ENCODE data around the gene AZU1. TPM values are rescaled to one million over a fixed set of nuclear protein-coding genes. Genes with fewer than 3 reads are reported as not detected.

The AZU1 gene, protein sequence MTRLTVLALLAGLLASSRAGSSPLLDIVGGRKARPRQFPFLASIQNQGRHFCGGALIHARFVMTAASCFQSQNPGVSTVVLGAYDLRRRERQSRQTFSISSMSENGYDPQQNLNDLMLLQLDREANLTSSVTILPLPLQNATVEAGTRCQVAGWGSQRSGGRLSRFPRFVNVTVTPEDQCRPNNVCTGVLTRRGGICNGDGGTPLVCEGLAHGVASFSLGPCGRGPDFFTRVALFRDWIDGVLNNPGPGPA
- under 1 TPM in 1 of 2 donors, not detected in 1; 0.19 TPM for total RNA-seq

DNA sequence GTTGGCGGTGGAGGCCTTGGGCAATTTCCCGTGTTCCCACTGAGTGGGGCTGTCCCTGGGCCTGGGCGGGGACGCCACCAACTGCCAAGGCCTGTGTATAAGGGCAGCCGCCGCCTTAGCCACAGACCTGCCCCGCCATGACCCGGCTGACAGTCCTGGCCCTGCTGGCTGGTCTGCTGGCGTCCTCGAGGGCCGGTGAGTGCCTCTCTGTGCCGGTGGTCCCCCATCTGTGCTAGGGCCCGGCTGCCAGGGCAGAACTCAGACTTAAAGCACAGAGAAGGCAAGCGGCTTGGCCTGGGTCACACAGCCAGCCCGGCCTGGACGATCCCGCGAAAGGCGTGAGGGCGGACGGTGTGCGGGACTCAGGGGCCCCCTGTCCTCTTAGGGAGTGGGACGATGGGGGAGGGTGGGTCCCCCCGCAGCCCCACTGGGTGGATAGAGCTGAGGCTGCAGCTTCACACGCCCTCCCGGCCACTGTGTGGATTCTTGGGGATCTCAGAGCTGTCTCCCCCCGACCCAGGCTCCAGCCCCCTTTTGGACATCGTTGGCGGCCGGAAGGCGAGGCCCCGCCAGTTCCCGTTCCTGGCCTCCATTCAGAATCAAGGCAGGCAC, at the start of gene AZU1:
Gene AZU1, plus strand, starts transcription at position 128 of the 612 bp plus-strand sequence. Its CDS starts 10 bp downstream, at position 138.
- H3K4me3 Mint-ChIP-seq: no peak within 1 kb of the TSS
- no peak for ATAC-seq (replicated peaks)
- no peak within 1 kb of the TSS for H3K27ac Mint-ChIP-seq
- no peaks in the 10 kb centered on the region for H3K4me1 Mint-ChIP-seq
- H3K9me3 Mint-ChIP-seq: no peaks in the 10 kb centered on the region
- H3K27me3 Mint-ChIP-seq: no peaks in the 10 kb centered on the region
- no peaks in the 10 kb centered on the region for H3K36me3 Mint-ChIP-seq (ENCODE audit: low read depth)

GRCh38 chr19:778910-779653, 48.6 kb upstream of the AZU1 start:
- Mint-ChIP-seq H3K4me1 (no peaks in the 10 kb centered on the region), H3K27me3 (no peaks in the 10 kb centered on the region), H3K27ac (no peak overlapping the region), H3K9me3 (no peaks in the 10 kb centered on the region), H3K36me3 (ENCODE audit: low read depth) (no peaks in the 10 kb centered on the region), H3K4me3 (no peak overlapping the region)
- ATAC-seq (replicated peaks): no peak

DNA sequence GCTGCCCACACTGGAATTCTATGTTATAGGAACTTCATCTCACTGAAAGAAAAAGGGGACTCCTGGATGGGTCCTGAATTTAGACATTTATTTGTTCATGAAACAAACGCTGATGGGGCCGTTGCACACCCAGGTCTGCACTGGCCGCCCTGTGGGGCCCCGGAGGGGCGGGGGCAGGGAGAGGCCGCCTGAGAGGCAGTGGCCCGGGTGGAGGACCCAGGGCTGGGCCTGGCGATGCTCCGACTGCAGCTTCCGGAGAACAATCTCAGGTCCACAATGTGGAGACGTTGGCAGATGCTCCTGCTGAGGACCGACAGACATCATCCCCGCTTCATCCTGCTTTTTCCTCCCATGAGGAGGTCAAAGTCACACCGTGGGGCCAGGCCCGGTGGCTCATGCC, 46.7 kb upstream of the AZU1 start:
- Mint-ChIP-seq H3K9me3 (no peaks in the 10 kb centered on the region), H3K27me3 (no peaks in the 10 kb centered on the region), H3K27ac (no peak overlapping the region), H3K36me3 (ENCODE audit: low read depth) (no peaks in the 10 kb centered on the region), H3K4me1 (no peaks in the 10 kb centered on the region), H3K4me3 (no peak overlapping the region)
- no peak for ATAC-seq (replicated peaks)

DNA sequence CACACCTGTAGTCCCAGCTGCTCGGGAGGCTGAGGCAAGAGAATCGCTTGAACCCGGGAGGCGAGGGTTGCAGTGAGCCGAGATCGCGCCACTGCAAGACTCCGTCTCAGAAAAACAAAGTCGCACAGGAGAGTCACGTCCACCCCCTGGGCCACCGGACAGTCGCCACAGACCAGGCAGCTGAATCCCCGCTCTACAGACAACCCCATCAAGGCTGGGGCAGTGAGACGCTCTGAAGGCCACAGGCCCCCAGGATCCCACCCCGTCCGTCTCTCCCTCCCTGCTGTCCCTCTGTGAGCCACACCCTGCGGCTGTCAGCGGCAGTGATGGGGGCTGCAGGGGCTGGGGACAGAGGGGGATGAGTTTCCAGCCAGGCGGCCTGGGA, 45.8 kb upstream of the AZU1 start:
- ATAC-seq (replicated peaks): no peak
- no peak overlapping the region for H3K4me3 Mint-ChIP-seq

DNA sequence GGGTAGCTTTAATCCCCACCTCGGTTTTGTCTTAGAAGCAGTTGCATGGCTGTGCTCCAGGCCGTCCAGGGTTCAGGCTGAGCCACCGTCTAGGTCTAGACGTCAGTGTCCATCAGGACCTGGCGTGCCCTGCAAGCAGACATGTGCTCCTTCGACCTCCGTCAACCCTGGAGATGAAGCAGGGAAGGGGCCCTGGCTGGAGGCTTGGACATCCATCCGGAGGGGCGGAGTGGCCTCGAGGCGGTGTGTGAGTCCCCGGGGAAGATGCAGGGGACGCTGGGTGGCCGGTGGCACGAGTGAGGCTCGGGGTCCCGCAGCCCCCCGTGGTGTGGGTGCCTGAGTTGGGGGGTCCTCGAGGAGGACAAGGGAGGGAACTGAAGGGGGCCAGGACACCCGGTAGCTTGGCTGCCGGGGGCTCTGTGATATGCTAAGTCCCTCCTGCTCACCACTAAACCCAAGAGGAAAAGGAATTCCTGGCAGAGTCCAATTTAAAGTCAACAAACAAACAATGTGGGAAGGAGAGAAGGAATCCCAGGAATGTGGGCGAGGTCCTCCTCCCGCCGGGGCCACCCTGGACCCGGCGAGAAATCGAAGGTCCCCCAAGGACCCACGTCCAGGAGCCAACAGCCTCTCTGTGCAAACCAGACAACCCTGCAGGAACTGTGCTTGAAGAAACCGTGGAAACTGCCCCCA, 45.3 kb upstream of the AZU1 start:
- Mint-ChIP-seq H3K4me1 (no peaks in the 10 kb centered on the region), H3K36me3 (ENCODE audit: low read depth) (no peaks in the 10 kb centered on the region), H3K4me3 (no peak overlapping the region), H3K27ac (no peak overlapping the region), H3K27me3 (no peaks in the 10 kb centered on the region), H3K9me3 (no peaks in the 10 kb centered on the region)
- ATAC-seq (replicated peaks): no peak

More for the DNA sequence above, 45.8 kb upstream of the AZU1 start:
- no peaks in the 10 kb centered on the region for H3K27me3 Mint-ChIP-seq
- no peaks in the 10 kb centered on the region for H3K4me1 Mint-ChIP-seq
- H3K9me3 Mint-ChIP-seq: no peaks in the 10 kb centered on the region
- no peaks in the 10 kb centered on the region for H3K36me3 Mint-ChIP-seq (ENCODE audit: low read depth)
- no peak overlapping the region for H3K27ac Mint-ChIP-seq

- no peak overlapping the region for H3K27ac Mint-ChIP-seq
- no peak for ATAC-seq (replicated peaks)
- H3K9me3 Mint-ChIP-seq: no peaks in the 10 kb centered on the region
- H3K36me3 Mint-ChIP-seq (ENCODE audit: low read depth): no peaks in the 10 kb centered on the region
- H3K4me3 Mint-ChIP-seq: no peak overlapping the region
- no peaks in the 10 kb centered on the region for H3K4me1 Mint-ChIP-seq
- H3K27me3 Mint-ChIP-seq: no peaks in the 10 kb centered on the region
Observed at GRCh38 chr19:782878-783668, 44.6 kb upstream of the AZU1 start.

- Mint-ChIP-seq H3K27ac (no peak overlapping the region), H3K9me3 (no peaks in the 10 kb centered on the region), H3K4me1 (no peaks in the 10 kb centered on the region), H3K4me3 (no peak overlapping the region), H3K36me3 (ENCODE audit: low read depth) (no peaks in the 10 kb centered on the region), H3K27me3 (no peaks in the 10 kb centered on the region)
- no peak for ATAC-seq (replicated peaks)
Observed at GRCh38 chr19:784541-784940, 43.1 kb upstream of the AZU1 start.

- H3K4me3 Mint-ChIP-seq: no peak overlapping the region
- no peaks in the 10 kb centered on the region for H3K36me3 Mint-ChIP-seq (ENCODE audit: low read depth)
- no peaks in the 10 kb centered on the region for H3K9me3 Mint-ChIP-seq
- no peak overlapping the region for H3K27ac Mint-ChIP-seq
- H3K27me3 Mint-ChIP-seq: no peaks in the 10 kb centered on the region
- no peaks in the 10 kb centered on the region for H3K4me1 Mint-ChIP-seq
- ATAC-seq (replicated peaks): no peak
Observed at GRCh38 chr19:787536-787935, 40.1 kb upstream of the AZU1 start.

GRCh38 chr19:788686-788982, 39.0 kb upstream of the AZU1 start:
- no peak for ATAC-seq (replicated peaks)
- H3K9me3 Mint-ChIP-seq: no peaks in the 10 kb centered on the region
- no peaks in the 10 kb centered on the region for H3K27me3 Mint-ChIP-seq
- no peak overlapping the region for H3K27ac Mint-ChIP-seq
- H3K36me3 Mint-ChIP-seq (ENCODE audit: low read depth): no peaks in the 10 kb centered on the region
- no peak overlapping the region for H3K4me3 Mint-ChIP-seq
- no peaks in the 10 kb centered on the region for H3K4me1 Mint-ChIP-seq

- Mint-ChIP-seq H3K36me3 (ENCODE audit: low read depth) (no peaks in the 10 kb centered on the region), H3K4me3 (no peak overlapping the region), H3K9me3 (no peaks in the 10 kb centered on the region), H3K27ac (no peak overlapping the region), H3K4me1 (no peaks in the 10 kb centered on the region), H3K27me3 (no peaks in the 10 kb centered on the region)
- no peak for ATAC-seq (replicated peaks)
Observed at GRCh38 chr19:788983-789700, 38.5 kb upstream of the AZU1 start.

DNA sequence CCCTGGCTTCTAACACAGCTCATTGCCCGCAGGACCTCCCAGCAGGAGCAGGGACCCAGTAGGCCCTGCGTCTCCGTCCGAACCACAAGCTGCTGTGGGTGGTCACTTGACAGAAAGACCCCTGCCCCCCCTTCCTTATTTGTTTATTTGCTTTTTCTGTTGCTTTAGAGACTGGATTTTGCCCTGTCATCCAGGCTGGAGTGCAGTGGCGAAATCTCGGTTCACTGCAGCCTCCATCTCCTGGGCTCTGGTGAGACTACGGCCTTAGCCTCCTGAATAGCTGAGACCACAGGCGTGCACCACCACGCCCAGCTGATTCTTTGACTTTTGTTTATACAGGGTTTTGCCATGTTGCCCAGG, 38.0 kb upstream of the AZU1 start:
- Mint-ChIP-seq H3K27ac (no peak overlapping the region), H3K9me3 (no peaks in the 10 kb centered on the region), H3K36me3 (ENCODE audit: low read depth) (no peaks in the 10 kb centered on the region), H3K27me3 (no peaks in the 10 kb centered on the region), H3K4me3 (no peak overlapping the region), H3K4me1 (no peaks in the 10 kb centered on the region)
- no peak for ATAC-seq (replicated peaks)

DNA sequence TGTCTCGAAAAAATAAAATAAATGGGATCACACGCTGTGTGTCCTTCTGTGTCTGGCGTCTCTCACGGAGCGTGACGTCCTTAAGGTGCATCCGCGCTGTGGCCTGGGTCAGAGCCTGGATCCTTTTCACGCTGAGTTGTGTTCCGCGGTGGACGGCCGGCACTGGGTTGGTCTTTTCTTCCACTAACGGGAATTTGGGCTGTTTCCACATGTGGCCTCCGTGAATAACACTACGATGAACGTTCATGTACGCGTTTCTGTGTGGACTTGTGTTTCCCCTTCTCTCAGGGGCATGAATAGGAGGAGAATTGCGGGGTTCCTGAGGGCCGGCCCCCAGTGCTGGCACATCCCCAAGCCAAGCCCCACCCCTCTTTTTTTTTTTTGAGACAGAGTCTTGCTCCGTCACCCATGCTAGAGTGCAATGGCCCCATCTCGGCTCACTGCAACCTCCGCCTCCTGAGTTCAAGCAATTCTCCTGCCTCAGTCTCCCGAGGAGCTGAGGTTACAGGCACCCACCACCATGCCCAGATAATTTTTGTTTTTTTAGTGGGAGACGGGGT, 36.5 kb upstream of the AZU1 start:
- ATAC-seq (replicated peaks): no peak
- Mint-ChIP-seq H3K4me3 (no peak overlapping the region), H3K27me3 (no peaks in the 10 kb centered on the region), H3K27ac (no peak overlapping the region), H3K4me1 (no peaks in the 10 kb centered on the region), H3K36me3 (ENCODE audit: low read depth) (no peaks in the 10 kb centered on the region), H3K9me3 (no peaks in the 10 kb centered on the region)

DNA sequence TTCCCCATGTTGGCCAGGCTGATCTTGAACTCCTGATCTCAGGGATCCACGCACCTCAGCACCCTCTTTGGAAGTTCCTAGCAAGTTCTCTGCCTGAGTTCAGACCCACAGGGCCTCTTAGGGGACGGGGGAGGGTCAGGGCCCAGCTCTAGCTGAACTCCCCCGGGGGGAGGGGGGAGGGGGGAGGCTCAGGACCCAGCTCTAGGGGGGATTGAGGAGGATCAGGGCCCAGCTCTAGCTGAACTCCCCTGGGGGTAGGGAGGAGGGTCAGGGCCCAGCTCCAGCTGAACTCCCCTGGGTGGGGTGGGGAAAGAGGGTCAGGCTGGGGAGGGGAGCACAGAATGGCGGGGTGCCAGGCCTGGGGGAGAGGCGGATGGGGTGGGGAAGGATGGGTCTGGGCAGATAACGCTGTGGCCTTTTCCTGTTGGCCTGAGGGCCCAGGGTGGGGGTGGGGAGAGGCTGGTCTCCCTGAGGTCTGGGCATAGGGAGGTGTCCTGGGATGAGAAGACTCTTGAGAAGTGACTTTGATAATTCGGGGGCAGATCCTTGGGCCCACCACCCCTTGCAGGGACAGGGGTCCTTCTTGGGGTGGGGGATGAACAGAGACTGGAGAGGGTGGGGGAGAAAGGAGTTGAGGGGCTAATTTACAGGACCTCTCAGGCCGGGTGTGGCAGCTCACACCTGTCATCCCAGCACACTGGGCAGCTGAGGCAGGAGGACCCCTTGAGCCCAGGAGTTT, 35.9 kb upstream of the AZU1 start:
- Mint-ChIP-seq H3K4me1 (no peaks in the 10 kb centered on the region), H3K4me3 (no peak overlapping the region), H3K9me3 (no peaks in the 10 kb centered on the region), H3K36me3 (ENCODE audit: low read depth) (no peaks in the 10 kb centered on the region), H3K27ac (no peak overlapping the region), H3K27me3 (no peaks in the 10 kb centered on the region)
- no peak for ATAC-seq (replicated peaks)
